ENCODE measurements around the gene TPSG1. TPM values are rescaled to one million over a fixed set of nuclear protein-coding genes. Genes with fewer than 3 reads are reported as not detected.
A peak's percentile ranks its signal among the peaks of the same experiment; 100 is the strongest.
"Not testable (repeated sequence)": the region's sequence is repeated elsewhere in the genome, so short reads cannot be mapped to it uniquely, and the experiment has no call there.

TPSG1 gene
- total RNA-seq, 6 experiments from 2014 or later: 0.20 to 0.43 (median 0.43) TPM; not detected in 3

GRCh38 chr16:1193825-1194581 is 31.1 kb downstream of the TPSG1 start:
- TF ChIP-seq, protein P1, sequence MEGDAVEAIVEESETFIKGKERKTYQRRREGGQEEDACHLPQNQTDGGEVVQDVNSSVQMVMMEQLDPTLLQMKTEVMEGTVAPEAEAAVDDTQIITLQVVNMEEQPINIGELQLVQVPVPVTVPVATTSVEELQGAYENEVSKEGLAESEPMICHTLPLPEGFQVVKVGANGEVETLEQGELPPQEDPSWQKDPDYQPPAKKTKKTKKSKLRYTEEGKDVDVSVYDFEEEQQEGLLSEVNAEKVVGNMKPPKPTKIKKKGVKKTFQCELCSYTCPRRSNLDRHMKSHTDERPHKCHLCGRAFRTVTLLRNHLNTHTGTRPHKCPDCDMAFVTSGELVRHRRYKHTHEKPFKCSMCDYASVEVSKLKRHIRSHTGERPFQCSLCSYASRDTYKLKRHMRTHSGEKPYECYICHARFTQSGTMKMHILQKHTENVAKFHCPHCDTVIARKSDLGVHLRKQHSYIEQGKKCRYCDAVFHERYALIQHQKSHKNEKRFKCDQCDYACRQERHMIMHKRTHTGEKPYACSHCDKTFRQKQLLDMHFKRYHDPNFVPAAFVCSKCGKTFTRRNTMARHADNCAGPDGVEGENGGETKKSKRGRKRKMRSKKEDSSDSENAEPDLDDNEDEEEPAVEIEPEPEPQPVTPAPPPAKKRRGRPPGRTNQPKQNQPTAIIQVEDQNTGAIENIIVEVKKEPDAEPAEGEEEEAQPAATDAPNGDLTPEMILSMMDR (IDR thresholded peaks at IDR 0.05): no peak
- TF ChIP-seq POLR2A (IDR thresholded peaks at IDR 0.05): no peak
- peak overlapping the region in 1 of 3 donors; percentile 71 for H3K27ac ChIP-seq
- H3K9me3 ChIP-seq: no peaks in the 10 kb centered on the region
- DNase-seq (no peak), ATAC-seq (peak in 1 of 4 donors; percentile 2)
- 39% methylated on average over 5 of the region's 29 CpGs for WGBS (ENCODE audit: insufficient coverage, low coverage, low lambda C conversion rate, missing lambda C conversion rate)
- no peaks in the 10 kb centered on the region for H3K27me3 ChIP-seq
- no peak overlapping the region for H3K4me3 ChIP-seq
- intact Hi-C loops (cut with DNase I): no loop called here
- H3K36me3 ChIP-seq: no peaks in the 10 kb centered on the region
- peaks cover 0 to 27% (median 0%) of the 10 kb centered on the region in 4 donors for H3K4me1 ChIP-seq

GRCh38 chr16:1193143-1193824 is 31.8 kb downstream of the TPSG1 start:
- peak; percentile 31 to 79 (median 56) for ATAC-seq
- DNase-seq: peak in 1 of 3 donors; percentile 61
- TF ChIP-seq, protein P1 (IDR thresholded peaks at IDR 0.05): no peak
- TF ChIP-seq POLR2A (IDR thresholded peaks at IDR 0.05): no peak
- intact Hi-C loops (cut with DNase I): no loop called here
- Histone ChIP-seq H3K27ac (peak overlapping the region in 1 of 3 donors; percentile 71), H3K4me1 (peaks cover 0 to 27% (median 0%) of the 10 kb centered on the region in 4 donors), H3K9me3 (no peaks in the 10 kb centered on the region), H3K4me3 (no peak overlapping the region), H3K27me3 (no peaks in the 10 kb centered on the region), H3K36me3 (no peaks in the 10 kb centered on the region)
- WGBS (ENCODE audit: insufficient coverage, low coverage, low lambda C conversion rate, missing lambda C conversion rate): 45% methylated on average over 4 of the region's 30 CpGs

DNA sequence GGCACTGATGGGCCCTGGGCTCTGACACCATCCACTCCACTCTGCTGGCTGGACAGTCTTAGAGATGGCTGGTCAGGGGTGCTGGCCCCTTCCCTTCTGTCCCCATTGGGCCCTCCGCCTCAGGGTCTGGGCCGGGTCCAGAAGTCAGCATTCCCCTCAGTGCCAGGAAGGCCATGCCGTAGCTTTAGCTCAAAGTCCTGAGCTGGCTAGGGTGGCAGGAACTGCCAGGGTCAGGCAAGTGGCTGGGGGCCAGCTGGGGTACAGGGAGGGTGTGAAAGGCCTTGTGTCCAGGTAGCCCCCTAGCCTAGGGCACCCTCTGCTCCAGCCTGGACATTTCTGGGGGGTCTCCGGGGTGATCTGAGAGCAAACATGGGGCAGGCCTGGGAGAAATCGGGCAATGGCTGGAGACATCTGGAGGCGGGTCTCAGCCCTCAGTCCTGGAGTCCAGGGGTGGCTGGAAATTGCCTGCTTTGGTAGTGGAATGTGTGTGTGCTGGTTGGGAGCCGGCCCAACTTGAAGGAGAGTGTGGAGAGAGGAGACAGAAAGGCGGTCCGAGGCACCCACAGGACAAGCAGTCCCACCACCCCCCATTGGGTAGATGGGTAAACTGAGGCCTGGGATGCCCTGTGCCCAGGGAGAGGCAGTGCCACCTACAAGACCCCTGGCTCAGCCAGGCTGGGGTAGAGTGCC is 32.5 kb downstream of the TPSG1 start:
- Histone ChIP-seq H3K4me1 (peaks cover 0 to 27% (median 0%) of the 10 kb centered on the region in 4 donors), H3K36me3 (no peaks in the 10 kb centered on the region), H3K27me3 (no peaks in the 10 kb centered on the region), H3K4me3 (no peak overlapping the region), H3K9me3 (no peaks in the 10 kb centered on the region), H3K27ac (peak overlapping the region in 1 of 3 donors; percentile 71)
- no peak for TF ChIP-seq POLR2A (IDR thresholded peaks at IDR 0.05)
- TF ChIP-seq, protein P1 (IDR thresholded peaks at IDR 0.05): no peak
- DNase-seq (no peak), ATAC-seq (peak in 2 of 4 donors; percentile 38 to 58)
- WGBS (ENCODE audit: insufficient coverage, low coverage, low lambda C conversion rate, missing lambda C conversion rate): 40% methylated on average over 1 of the region's 9 CpGs
- intact Hi-C loops (cut with DNase I): no loop called here

DNA sequence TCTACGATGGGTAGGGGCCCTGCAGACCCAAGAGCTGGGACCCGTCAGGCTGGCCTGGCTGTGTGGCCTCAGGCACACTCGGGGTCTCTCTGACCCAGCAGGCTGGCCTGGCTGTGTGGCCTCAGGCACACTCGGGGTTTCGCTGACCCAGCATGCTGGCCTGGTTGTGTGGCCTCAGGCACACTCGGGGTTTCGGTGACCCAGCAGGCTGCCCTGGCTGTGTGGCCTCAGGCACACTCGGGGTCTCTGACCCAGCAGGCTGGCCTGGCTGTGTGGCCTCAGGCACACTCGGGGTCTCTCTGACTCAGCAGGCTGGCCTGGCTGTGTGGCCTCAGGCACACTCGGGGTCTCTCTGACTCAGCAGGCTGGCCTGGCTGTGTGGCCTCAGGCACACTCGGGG is 34.3 kb downstream of the TPSG1 start:
- 61% methylated on average over 2 of the region's 11 CpGs for WGBS (ENCODE audit: insufficient coverage, low coverage, low lambda C conversion rate, missing lambda C conversion rate)
- intact Hi-C loops (cut with DNase I); H3K27me3 ChIP-seq; ATAC-seq; H3K36me3 ChIP-seq; H3K27ac ChIP-seq; H3K9me3 ChIP-seq; DNase-seq; H3K4me3 ChIP-seq: not testable (repeated sequence)
- H3K4me1 ChIP-seq: peaks cover 0 to 27% (median 0%) of the 10 kb centered on the region in 4 donors
